Peyer's patch (tissue), 4 donors: ENCODE data around the gene NHSL2. TPM values are rescaled to one million over a fixed set of nuclear protein-coding genes. Genes with fewer than 3 reads are reported as not detected.

ENCODE experiments used
- DNase-seq, 3 donors: peaks; one replicate each; pipeline ENCODE4 v3.0.0-alpha.2; 2017 to 2019
- H3K27ac ChIP-seq, 4 donors: fragments of 200-600 bp; sonication (generic); one replicate each; pipeline ENCODE4 v1.5.1; 2016 to 2019
- H3K27me3 ChIP-seq, 2 donors: fragments of 200-600 bp; sonication (generic); one replicate each; pipeline ENCODE4 v1.5.1; 2019
- H3K36me3 ChIP-seq, 3 donors: fragments of 200-600 bp; sonication (generic); one replicate each; pipeline ENCODE4 v1.5.1; 2016 to 2019
- H3K4me1 ChIP-seq, 4 donors: fragments of 200-600 bp; sonication (generic); one replicate each; pipeline ENCODE4 v1.5.1; 2016 to 2019
- H3K4me3 ChIP-seq, 4 donors: fragments of 200-600 bp; sonication (generic); 1 replicate in 3 of 4; 2 replicates in 1 of 4; pipeline ENCODE4 v1.5.1; 2016 to 2019; ENCODE audit warnings: mild to moderate bottlenecking in 1 of 4
- H3K9me3 ChIP-seq, 4 donors: fragments of 200-600 bp; sonication (generic); one replicate each; pipeline ENCODE4 v1.5.1; 2016 to 2019; ENCODE audit warnings: mild to moderate bottlenecking in 1 of 4
- CTCF ChIP-seq, 6 experiments: fragments of 450-650 bp in 4 of 6; fragments of 200-600 bp in 2 of 6; sonication (generic) in 1 of 6; IDR thresholded peaks; one replicate each; pipeline ENCODE4 v1.5.1; 2017 to 2019; ENCODE audit warnings: antibody characterized with exemption in 6 of 6, mild to moderate bottlenecking in 3 of 6, moderate library complexity in 1 of 6
- POLR2A ChIP-seq, 2 donors: fragments of 450-650 bp; IDR thresholded peaks; one replicate each; pipeline ENCODE4 v1.5.1; 2017; ENCODE audit warnings: antibody characterized with exemption in 2 of 2, mild to moderate bottlenecking in 2 of 2, moderate library complexity in 2 of 2
- total RNA-seq, 4 donors: library from RNA; depleted of rRNA; stranded (reverse); fragments of >200 nt; gene quantifications; one replicate each; pipeline ENCODE4 v1.1.0, GENCODE V29; 2016

NHSL2 gene
- total RNA-seq, 4 donors from 2014 or later: 0.53 to 2.9 (median 2.2) TPM

- DNase-seq: no peak
- H3K36me3 ChIP-seq: no peaks in the 10 kb centered on the region
- no peaks in the 10 kb centered on the region for H3K9me3 ChIP-seq
- H3K27me3 ChIP-seq: no peaks in the 10 kb centered on the region
- H3K4me1 ChIP-seq: no peaks in the 10 kb centered on the region
- peak overlapping the region in 1 of 4 donors; percentile 8 for H3K27ac ChIP-seq
- TF ChIP-seq CTCF (IDR thresholded peaks at IDR 0.05) (no peak), POLR2A (IDR thresholded peaks at IDR 0.05) (no peak)
- H3K4me3 ChIP-seq: no peak overlapping the region
Observed at GRCh38 chrX:72079607-72080006, 169.0 kb downstream of the NHSL2 start.

- H3K27ac ChIP-seq: peak overlapping the region in 1 of 4 donors; percentile 8
Observed at GRCh38 chrX:72080150-72080549, 169.5 kb downstream of the NHSL2 start.

GRCh38 chrX:72080800-72081199 lies 170.2 kb downstream of the NHSL2 start:
- Histone ChIP-seq H3K36me3 (no peaks in the 10 kb centered on the region), H3K27me3 (no peaks in the 10 kb centered on the region), H3K27ac (no peak overlapping the region), H3K9me3 (no peaks in the 10 kb centered on the region), H3K4me1 (no peaks in the 10 kb centered on the region), H3K4me3 (no peak overlapping the region)
- TF ChIP-seq CTCF (IDR thresholded peaks at IDR 0.05) (no peak), POLR2A (IDR thresholded peaks at IDR 0.05) (no peak)
- no peak for DNase-seq

More at GRCh38 chrX:72080150-72080549, 169.5 kb downstream of the NHSL2 start:
- Histone ChIP-seq H3K4me3 (no peak overlapping the region), H3K9me3 (no peaks in the 10 kb centered on the region), H3K4me1 (no peaks in the 10 kb centered on the region), H3K27me3 (no peaks in the 10 kb centered on the region), H3K36me3 (no peaks in the 10 kb centered on the region)
- no peak for TF ChIP-seq CTCF (IDR thresholded peaks at IDR 0.05)
- no peak for TF ChIP-seq POLR2A (IDR thresholded peaks at IDR 0.05)
- DNase-seq: no peak

- no peak for TF ChIP-seq CTCF (IDR thresholded peaks at IDR 0.05)
- TF ChIP-seq POLR2A (IDR thresholded peaks at IDR 0.05): no peak
- no peak for DNase-seq
- H3K27ac ChIP-seq: no peak overlapping the region
- no peaks in the 10 kb centered on the region for H3K36me3 ChIP-seq
- no peaks in the 10 kb centered on the region for H3K9me3 ChIP-seq
- H3K4me3 ChIP-seq: no peak overlapping the region
- H3K27me3 ChIP-seq: no peaks in the 10 kb centered on the region
- H3K4me1 ChIP-seq: no peaks in the 10 kb centered on the region
Observed at GRCh38 chrX:72081605-72082320, 171.1 kb downstream of the NHSL2 start.

GRCh38 chrX:72083291-72083690 lies 172.6 kb downstream of the NHSL2 start:
- Histone ChIP-seq H3K4me3 (no peak overlapping the region), H3K4me1 (no peaks in the 10 kb centered on the region), H3K27me3 (no peaks in the 10 kb centered on the region), H3K9me3 (no peaks in the 10 kb centered on the region), H3K27ac (no peak overlapping the region), H3K36me3 (no peaks in the 10 kb centered on the region)
- TF ChIP-seq POLR2A (IDR thresholded peaks at IDR 0.05) (no peak), CTCF (IDR thresholded peaks at IDR 0.05) (no peak)
- DNase-seq: no peak
